Naive B cell (primary cell): Measurements from ENCODE around the gene CNOT10. TPM values are rescaled to one million over a fixed set of nuclear protein-coding genes. Genes with fewer than 3 reads are reported as not detected.
"Not testable (repeated sequence)": the region's sequence is repeated elsewhere in the genome, so short reads cannot be mapped to it uniquely, and the experiment has no call there.

Experiments used
- ATAC-seq, 2 donors: fragments of 150-1000 bp; cut with Tn5 transposase; 2 replicates each; pipeline ENCODE4 v1.10.0; 2021; ENCODE audit warnings: low read depth in 2 of 2, mild to moderate bottlenecking in 2 of 2, moderate library complexity in 2 of 2
- DNase-seq: peaks from one replicate; pipeline ENCODE4 v3.0.0; 2022
- H3K27ac Mint-ChIP-seq, 6 donors: one replicate each; pipeline ENCODE4 v1.8.0; 2020 to 2022; ENCODE audit warnings: mild to moderate bottlenecking in 6 of 6, mixed read lengths in 6 of 6, moderate library complexity in 5 of 6, inconsistent platforms in 2 of 6
- H3K27me3 Mint-ChIP-seq, 3 donors: one replicate each; pipeline ENCODE4 v1.8.0; 2021 to 2022; ENCODE audit warnings: mixed read lengths in 3 of 3, mild to moderate bottlenecking in 1 of 3
- H3K36me3 Mint-ChIP-seq, 2 donors: one replicate each; pipeline ENCODE4 v1.8.0; 2020 to 2022; ENCODE audit warnings: mixed read lengths in 2 of 2, inconsistent platforms in 1 of 2, mild to moderate bottlenecking in 1 of 2
- H3K4me1 Mint-ChIP-seq, 3 donors: one replicate each; pipeline ENCODE4 v1.8.0; 2020 to 2022; ENCODE audit warnings: mixed read lengths in 3 of 3, inconsistent platforms in 1 of 3, mild to moderate bottlenecking in 1 of 3, moderate library complexity in 1 of 3
- H3K4me3 Mint-ChIP-seq, 8 donors: one replicate each; pipeline ENCODE4 v1.8.0; 2020 to 2022; ENCODE audit warnings: mild to moderate bottlenecking in 8 of 8, mixed read lengths in 8 of 8, moderate library complexity in 8 of 8, inconsistent platforms in 2 of 8
- H3K9me3 Mint-ChIP-seq, 7 donors: one replicate each; pipeline ENCODE4 v1.8.0; 2020 to 2022; ENCODE audit warnings: mixed read lengths in 7 of 7, mild to moderate bottlenecking in 5 of 7, inconsistent platforms in 2 of 7, moderate library complexity in 1 of 7
- polyA plus RNA-seq, 6 donors: library from polyadenylated mRNA; unstranded; fragments of 300-500 nt; fragmentation: Illumina TruSeq; gene quantifications; one replicate each; pipeline ENCODE4 v1.2.3, GENCODE V29; 2021; ENCODE audit warnings: low read depth in 6 of 6

CNOT10 gene
- polyA plus RNA-seq, 6 donors from 2014 or later, result 25.9 to 40.6 (median 31.9) TPM

DNA sequence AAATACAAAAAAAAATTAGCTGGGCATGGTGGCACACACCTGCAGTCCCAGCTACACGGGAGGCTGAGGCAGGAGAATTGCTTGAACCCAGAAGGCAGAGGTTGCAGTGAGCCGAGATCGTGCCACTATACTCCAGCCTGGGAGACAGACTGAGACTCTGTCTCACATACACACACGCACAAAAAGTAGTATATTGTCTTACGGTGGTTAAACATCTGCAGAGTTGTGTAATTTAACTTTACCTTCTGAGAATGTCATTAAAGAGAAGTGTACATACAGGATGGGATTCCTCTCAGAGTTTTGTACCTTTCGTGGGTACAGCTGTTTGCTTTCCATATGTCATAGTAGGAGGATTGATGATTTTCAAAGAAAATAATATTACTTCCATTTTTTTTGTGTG, 58.5 kb downstream of the CNOT10 start:
- not testable (repeated sequence) for DNase-seq, H3K9me3 Mint-ChIP-seq, H3K27me3 Mint-ChIP-seq, ATAC-seq, H3K4me3 Mint-ChIP-seq, H3K4me1 Mint-ChIP-seq
- H3K27ac Mint-ChIP-seq, result peak overlapping the region in 1 of 6 donors; percentile 90
- H3K36me3 Mint-ChIP-seq, result peaks cover 9 to 11% of the 10 kb centered on the region in 2 donors

GRCh38 chr3:32743934-32744333, 58.9 kb downstream of the CNOT10 start:
- Mint-ChIP-seq H3K4me1 (no peaks in the 10 kb centered on the region), H3K27me3 (no peaks in the 10 kb centered on the region), H3K27ac (peak overlapping the region in 1 of 6 donors; percentile 90), H3K4me3 (no peak overlapping the region), H3K36me3 (peaks cover 7 to 11% of the 10 kb centered on the region in 2 donors), H3K9me3 (peaks cover 0 to 2% (median 0%) of the 10 kb centered on the region in 7 donors)
- ATAC-seq, result no peak
- no peak for DNase-seq

GRCh38 chr3:32751377-32751776, 66.4 kb downstream of the CNOT10 start:
- no peaks in the 10 kb centered on the region for H3K27me3 Mint-ChIP-seq
- ATAC-seq (no peak), DNase-seq (no peak)
- no peak overlapping the region for H3K27ac Mint-ChIP-seq
- H3K4me1 Mint-ChIP-seq, result peaks cover 0 to 5% (median 0%) of the 10 kb centered on the region in 3 donors
- peaks cover 6 to 7% of the 10 kb centered on the region in 2 donors for H3K36me3 Mint-ChIP-seq
- H3K9me3 Mint-ChIP-seq, result no peaks in the 10 kb centered on the region
- no peak overlapping the region for H3K4me3 Mint-ChIP-seq

DNA sequence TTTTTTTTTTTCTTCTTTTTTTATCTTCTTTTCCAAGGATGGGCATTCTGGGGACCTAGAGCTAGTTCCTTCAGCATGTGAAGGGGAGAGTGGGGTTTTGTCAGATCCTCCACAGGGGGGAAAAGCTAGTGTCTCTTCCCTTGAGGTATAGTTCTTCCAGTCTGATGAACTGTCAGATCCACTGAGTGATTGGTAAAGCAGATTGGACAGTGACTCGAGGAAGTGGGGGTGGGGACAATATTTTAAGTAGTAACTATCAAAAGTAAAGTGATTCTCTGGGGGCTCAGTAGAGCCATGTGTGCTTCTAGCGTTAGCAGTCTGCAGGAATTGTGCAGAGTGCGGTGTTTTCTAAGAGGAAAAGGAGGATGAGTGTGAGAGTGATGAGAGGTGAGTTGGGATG, 70.8 kb downstream of the CNOT10 start:
- ATAC-seq (no peak), DNase-seq (no peak)
- peaks cover 0 to 6% of the 10 kb centered on the region in 2 donors for H3K36me3 Mint-ChIP-seq
- peak overlapping the region in 4 of 6 donors; percentile 46 to 67 (median 55) for H3K27ac Mint-ChIP-seq
- no peak overlapping the region for H3K4me3 Mint-ChIP-seq
- H3K4me1 Mint-ChIP-seq, result peaks cover 0 to 5% (median 0%) of the 10 kb centered on the region in 3 donors
- no peaks in the 10 kb centered on the region for H3K9me3 Mint-ChIP-seq
- no peaks in the 10 kb centered on the region for H3K27me3 Mint-ChIP-seq

- ATAC-seq (no peak), DNase-seq (no peak)
- peak overlapping the region in 2 of 6 donors; percentile 18 to 91 for H3K27ac Mint-ChIP-seq
- peaks cover 0 to 5% (median 0%) of the 10 kb centered on the region in 3 donors for H3K4me1 Mint-ChIP-seq
- H3K27me3 Mint-ChIP-seq, result no peaks in the 10 kb centered on the region
- H3K4me3 Mint-ChIP-seq, result no peak overlapping the region
- H3K9me3 Mint-ChIP-seq, result no peaks in the 10 kb centered on the region
- peaks cover 0 to 10% of the 10 kb centered on the region in 2 donors for H3K36me3 Mint-ChIP-seq
These were observed 72.8 kb downstream of the CNOT10 start for GRCh38 chr3:32757618-32758374.

- H3K9me3 Mint-ChIP-seq, result no peaks in the 10 kb centered on the region
- H3K4me1 Mint-ChIP-seq, result peaks cover 0 to 5% (median 0%) of the 10 kb centered on the region in 3 donors
- no peaks in the 10 kb centered on the region for H3K27me3 Mint-ChIP-seq
- peaks cover 0 to 6% of the 10 kb centered on the region in 2 donors for H3K36me3 Mint-ChIP-seq
- DNase-seq (no peak), ATAC-seq (no peak)
- no peak overlapping the region for H3K27ac Mint-ChIP-seq
- no peak overlapping the region for H3K4me3 Mint-ChIP-seq
These were observed 73.4 kb downstream of the CNOT10 start for GRCh38 chr3:32758375-32758753.

DNA sequence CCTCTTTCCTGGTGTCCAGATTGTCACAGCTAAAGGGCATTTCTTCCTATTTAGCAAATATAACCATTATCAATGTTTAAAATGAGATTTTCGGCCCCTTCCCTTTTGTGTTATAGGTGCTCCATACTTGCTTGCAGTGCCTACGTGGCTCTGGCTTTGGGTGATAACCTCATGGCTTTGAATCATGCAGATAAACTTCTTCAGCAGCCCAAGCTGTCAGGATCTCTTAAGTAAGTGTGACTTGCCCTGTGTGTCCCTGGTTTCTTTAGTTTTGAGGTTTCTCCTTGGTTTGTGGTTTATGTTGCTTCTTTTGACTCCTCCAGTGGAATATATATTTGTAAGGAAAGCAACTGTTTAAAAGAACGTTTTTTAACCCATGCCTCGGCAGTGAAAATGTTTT, 74.4 kb downstream of the CNOT10 start:
- no peaks in the 10 kb centered on the region for H3K9me3 Mint-ChIP-seq
- peaks cover 0 to 5% (median 0%) of the 10 kb centered on the region in 3 donors for H3K4me1 Mint-ChIP-seq
- no peak for ATAC-seq
- no peaks in the 10 kb centered on the region for H3K27me3 Mint-ChIP-seq
- no peak overlapping the region for H3K4me3 Mint-ChIP-seq
- H3K27ac Mint-ChIP-seq, result peak overlapping the region in 1 of 6 donors; percentile 3
- H3K36me3 Mint-ChIP-seq, result peaks cover 0 to 4% of the 10 kb centered on the region in 2 donors
- DNase-seq, result no peak

DNA sequence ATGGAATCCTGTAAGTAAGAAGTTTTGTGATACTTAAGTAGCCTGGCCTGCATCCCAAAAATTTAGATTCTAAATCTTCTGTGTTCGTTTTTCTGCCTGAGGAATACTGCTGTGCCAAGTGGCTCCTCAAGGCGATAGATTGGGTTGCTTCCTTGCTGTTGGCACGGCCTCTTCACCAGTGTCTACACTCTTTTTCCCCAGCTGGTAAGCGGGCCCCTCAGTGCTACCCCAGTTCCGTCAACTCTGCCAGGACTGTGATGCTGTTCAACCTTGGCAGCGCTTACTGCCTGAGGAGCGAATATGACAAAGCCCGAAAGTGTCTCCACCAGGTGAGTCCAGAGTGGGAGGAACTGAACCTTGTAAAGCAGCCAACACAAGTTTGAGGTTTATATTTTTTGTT, 79.5 kb downstream of the CNOT10 start:
- no peak overlapping the region for H3K4me3 Mint-ChIP-seq

GRCh38 chr3:32778389-32778788, 93.4 kb downstream of the CNOT10 start:
- DNase-seq, result no peak
- peaks cover 3 to 18% (median 4%) of the 10 kb centered on the region in 3 donors for H3K4me1 Mint-ChIP-seq
- H3K4me3 Mint-ChIP-seq, result no peak overlapping the region

More for the DNA sequence above, 79.5 kb downstream of the CNOT10 start:
- no peaks in the 10 kb centered on the region for H3K27me3 Mint-ChIP-seq
- peaks cover 0 to 5% (median 0%) of the 10 kb centered on the region in 3 donors for H3K4me1 Mint-ChIP-seq
- H3K36me3 Mint-ChIP-seq, result peaks cover 9 to 11% of the 10 kb centered on the region in 2 donors
- ATAC-seq, result no peak
- H3K27ac Mint-ChIP-seq, result no peak overlapping the region
- DNase-seq, result no peak
- H3K9me3 Mint-ChIP-seq, result no peaks in the 10 kb centered on the region

GRCh38 chr3:32780071-32780734, 95.2 kb downstream of the CNOT10 start:
- Mint-ChIP-seq H3K9me3 (no peaks in the 10 kb centered on the region), H3K27me3 (peaks cover 0 to 13% (median 0%) of the 10 kb centered on the region in 3 donors), H3K36me3 (peaks cover 0 to 6% of the 10 kb centered on the region in 2 donors), H3K27ac (no peak overlapping the region), H3K4me1 (peaks cover 3 to 18% (median 4%) of the 10 kb centered on the region in 3 donors), H3K4me3 (peak overlapping the region in 6 of 8 donors; percentile 93 to 97 (median 94))
- DNase-seq, result no peak
- no peak for ATAC-seq

More at GRCh38 chr3:32778389-32778788, 93.4 kb downstream of the CNOT10 start:
- ATAC-seq, result no peak
- no peak overlapping the region for H3K27ac Mint-ChIP-seq
- peaks cover 0 to 13% (median 0%) of the 10 kb centered on the region in 3 donors for H3K27me3 Mint-ChIP-seq
- H3K9me3 Mint-ChIP-seq, result no peaks in the 10 kb centered on the region
- H3K36me3 Mint-ChIP-seq, result peaks cover 0 to 12% of the 10 kb centered on the region in 2 donors

DNA sequence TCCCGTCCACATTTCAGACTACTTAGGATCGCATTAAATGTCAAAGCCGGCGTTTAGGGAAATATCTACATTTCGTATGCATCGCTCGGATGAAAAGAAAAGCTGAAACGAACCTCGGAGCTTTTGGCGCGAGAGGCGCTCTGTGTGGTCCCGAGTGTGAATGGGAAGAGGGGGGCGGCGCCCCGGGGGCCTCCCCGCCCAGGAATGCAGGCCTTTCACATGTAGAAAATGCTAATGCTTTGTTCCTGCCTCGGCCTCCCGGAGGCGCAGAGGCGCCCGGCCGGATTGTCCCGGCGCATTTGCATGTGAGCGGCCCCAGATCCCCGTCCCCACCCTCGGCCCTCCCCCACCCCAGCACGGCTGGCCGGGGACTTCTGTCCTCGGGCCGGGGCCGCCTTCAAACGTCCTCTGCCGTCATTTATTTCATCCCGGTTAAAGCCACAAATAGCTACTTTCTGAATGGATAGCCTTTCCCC, 95.8 kb downstream of the CNOT10 start:
- Mint-ChIP-seq H3K9me3 (no peaks in the 10 kb centered on the region), H3K4me3 (peak overlapping the region; percentile 86 to 97 (median 94)), H3K27ac (peak overlapping the region in 4 of 6 donors; percentile 76 to 95 (median 88)), H3K36me3 (peaks cover 0 to 5% of the 10 kb centered on the region in 2 donors), H3K27me3 (peaks cover 0 to 13% (median 0%) of the 10 kb centered on the region in 3 donors), H3K4me1 (peaks cover 3 to 18% (median 4%) of the 10 kb centered on the region in 3 donors)
- peak; percentile 14 to 24 for ATAC-seq
- DNase-seq, result peak; percentile 1

- H3K4me3 Mint-ChIP-seq, result peak overlapping the region; percentile 86 to 97 (median 94)
- H3K4me1 Mint-ChIP-seq, result peaks cover 3 to 18% (median 4%) of the 10 kb centered on the region in 3 donors
- H3K9me3 Mint-ChIP-seq, result no peaks in the 10 kb centered on the region
- peak overlapping the region in 4 of 6 donors; percentile 76 to 95 (median 88) for H3K27ac Mint-ChIP-seq
- H3K27me3 Mint-ChIP-seq, result peaks cover 0 to 13% (median 0%) of the 10 kb centered on the region in 3 donors
- peak; percentile 85 to 89 for ATAC-seq
- DNase-seq, result peak; percentile 57
- H3K36me3 Mint-ChIP-seq, result no peaks in the 10 kb centered on the region
These were observed 96.4 kb downstream of the CNOT10 start for GRCh38 chr3:32781211-32781968.

- Mint-ChIP-seq H3K4me3 (peak overlapping the region in 7 of 8 donors; percentile 66 to 94 (median 71)), H3K27ac (peak overlapping the region in 1 of 6 donors; percentile 21), H3K27me3 (peaks cover 0 to 13% (median 0%) of the 10 kb centered on the region in 3 donors), H3K4me1 (peaks cover 3 to 18% (median 4%) of the 10 kb centered on the region in 3 donors)
- H3K9me3 Mint-ChIP-seq, ATAC-seq, DNase-seq, H3K36me3 Mint-ChIP-seq: not testable (repeated sequence)
These were observed 96.9 kb downstream of the CNOT10 start for GRCh38 chr3:32781969-32782270.
